Osteocyte (in vitro differentiated cells): ENCODE results near the gene FGF12. TPM values are rescaled to one million over a fixed set of nuclear protein-coding genes. Genes with fewer than 3 reads are reported as not detected.

Experiments used
- DNase-seq: peaks from one replicate; pipeline ENCODE4 v3.0.0; 2021; ENCODE audit warnings: mixed read lengths; ENCODE audit not compliant: unreplicated experiment; ENCODE audit errors: extremely low spot score
- H3K27ac Mint-ChIP-seq: one replicate; pipeline ENCODE4 v1.8.0; 2021; ENCODE audit warnings: mild to moderate bottlenecking, mixed read lengths; ENCODE audit not compliant: unreplicated experiment
- H3K27me3 Mint-ChIP-seq: one replicate; pipeline ENCODE4 v1.8.0; 2021; ENCODE audit warnings: mixed read lengths; ENCODE audit not compliant: unreplicated experiment
- H3K36me3 Mint-ChIP-seq: one replicate; pipeline ENCODE4 v1.8.0; 2021; ENCODE audit warnings: mixed read lengths; ENCODE audit not compliant: unreplicated experiment
- H3K4me1 Mint-ChIP-seq: one replicate; pipeline ENCODE4 v1.8.0; 2021; ENCODE audit warnings: mixed read lengths; ENCODE audit not compliant: unreplicated experiment
- H3K4me3 Mint-ChIP-seq: one replicate; pipeline ENCODE4 v1.8.0; 2021; ENCODE audit warnings: mild to moderate bottlenecking, moderate library complexity, mixed read lengths; ENCODE audit not compliant: unreplicated experiment
- H3K9me3 Mint-ChIP-seq: one replicate; pipeline ENCODE4 v1.8.0; 2021; ENCODE audit warnings: mixed read lengths; ENCODE audit not compliant: unreplicated experiment
- CTCF ChIP-seq: fragments of 200-600 bp; sonication (generic); IDR thresholded peaks from 2 replicates; pipeline ENCODE4 v1.5.0; 2021; ENCODE audit warnings: antibody characterized with exemption, mild to moderate bottlenecking, moderate library complexity
- total RNA-seq: library from RNA; stranded (reverse); gene quantifications from 2 replicates; pipeline ENCODE4 v1.2.1, GENCODE V29; 2021

Gene FGF12
- total RNA-seq, 1 donor from 2014 or later, result not detected

DNA sequence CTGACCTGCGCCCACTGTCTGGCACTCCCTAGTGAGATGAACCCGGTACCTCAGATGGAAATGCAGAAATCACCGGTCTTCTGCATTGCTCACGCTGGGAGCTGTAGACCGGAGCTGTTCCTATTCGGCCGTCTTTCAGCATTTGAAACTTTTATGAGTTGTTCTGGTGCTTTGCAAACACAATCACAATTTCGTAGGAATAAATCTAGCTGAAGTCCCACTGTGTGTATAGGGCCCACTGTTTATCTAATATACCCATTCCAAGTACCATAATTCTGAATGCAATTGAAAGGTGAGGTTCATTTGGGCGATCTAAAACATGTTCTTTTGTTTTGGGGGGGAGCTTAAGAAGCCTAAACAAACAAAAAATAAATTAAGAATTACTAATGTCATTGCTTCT lies 572.1 kb downstream of the FGF12 start:
- TF ChIP-seq CTCF, result no peak
- peaks cover 21% of the 10 kb centered on the region for H3K27me3 Mint-ChIP-seq
- no peaks in the 10 kb centered on the region for H3K9me3 Mint-ChIP-seq
- H3K27ac Mint-ChIP-seq, result no peak overlapping the region
- no peaks in the 10 kb centered on the region for H3K36me3 Mint-ChIP-seq
- no peak for DNase-seq
- H3K4me3 Mint-ChIP-seq, result peak overlapping the region; percentile 50
- no peaks in the 10 kb centered on the region for H3K4me1 Mint-ChIP-seq

GRCh38 chr3:192133271-192133670 lies 594.1 kb downstream of the FGF12 start:
- Mint-ChIP-seq H3K9me3 (peaks cover 7% of the 10 kb centered on the region), H3K27ac (no peak overlapping the region), H3K36me3 (no peaks in the 10 kb centered on the region), H3K4me3 (no peak overlapping the region), H3K4me1 (no peaks in the 10 kb centered on the region), H3K27me3 (peaks cover 9% of the 10 kb centered on the region)
- DNase-seq, result no peak
- TF ChIP-seq CTCF, result no peak

GRCh38 chr3:192130534-192131132 lies 596.7 kb downstream of the FGF12 start:
- peaks cover 12% of the 10 kb centered on the region for H3K27me3 Mint-ChIP-seq
- H3K4me3 Mint-ChIP-seq, result no peak overlapping the region
- no peak overlapping the region for H3K27ac Mint-ChIP-seq
- TF ChIP-seq CTCF, result peak; percentile 73
- peaks cover 7% of the 10 kb centered on the region for H3K9me3 Mint-ChIP-seq
- no peaks in the 10 kb centered on the region for H3K4me1 Mint-ChIP-seq
- DNase-seq, result no peak
- no peaks in the 10 kb centered on the region for H3K36me3 Mint-ChIP-seq

- peaks cover 7% of the 10 kb centered on the region for H3K9me3 Mint-ChIP-seq
- H3K36me3 Mint-ChIP-seq, result no peaks in the 10 kb centered on the region
- TF ChIP-seq CTCF, result no peak
- peaks cover 14% of the 10 kb centered on the region for H3K27me3 Mint-ChIP-seq
- no peak overlapping the region for H3K27ac Mint-ChIP-seq
- no peak for DNase-seq
- H3K4me1 Mint-ChIP-seq, result no peaks in the 10 kb centered on the region
- no peak overlapping the region for H3K4me3 Mint-ChIP-seq
Measured at GRCh38 chr3:192129586-192129985, 597.8 kb downstream of the FGF12 start.

- Mint-ChIP-seq H3K27ac (no peak overlapping the region), H3K4me3 (no peak overlapping the region), H3K4me1 (no peaks in the 10 kb centered on the region), H3K36me3 (no peaks in the 10 kb centered on the region), H3K27me3 (peaks cover 16% of the 10 kb centered on the region), H3K9me3 (peaks cover 7% of the 10 kb centered on the region)
- no peak for DNase-seq
- TF ChIP-seq CTCF, result no peak
Measured at GRCh38 chr3:192128922-192129321, 598.4 kb downstream of the FGF12 start.
